ENCODE results near the gene HIF1A. TPM values are rescaled to one million over a fixed set of nuclear protein-coding genes. Genes with fewer than 3 reads are reported as not detected.

Gene HIF1A
- total and polyA plus RNA-seq, 2 donors from 2014 or later: 57.8 to 358 TPM

- intact Hi-C loops (cut with DNase I): no loop called here
- H3K36me3 ChIP-seq (ENCODE audit: control insufficient read depth in 2 of 3, insufficient read depth in 3 of 3, low read length in 3 of 3): no peaks in the 10 kb centered on the region
- no peak for FAIRE-seq
Measured at GRCh38 chr14:61668282-61668681, 27.0 kb upstream of the HIF1A start.

GRCh38 chr14:61670576-61670975 is 24.7 kb upstream of the HIF1A start:
- Histone ChIP-seq H3K9me3 (ENCODE audit: control insufficient read depth in 2 of 3, insufficient read depth in 1 of 3, low read length in 3 of 3) (no peaks in the 10 kb centered on the region), H3K27me3 (ENCODE audit: control insufficient read depth, insufficient read depth, low read length) (no peaks in the 10 kb centered on the region), H3K9ac (ENCODE audit: low read length in 3 of 3) (no peak overlapping the region), H3K27ac (ENCODE audit: low read depth in 2 of 2, low read length in 2 of 2) (no peak overlapping the region), H3K4me1 (ENCODE audit: control insufficient read depth in 2 of 3, insufficient read depth in 2 of 3, low read depth in 1 of 3, low read length in 3 of 3) (peaks cover 0 to 5% (median 3%) of the 10 kb centered on the region in 3 donors), H3K4me3 (ENCODE audit: low read length in 3 of 3) (no peak overlapping the region), H3K36me3 (ENCODE audit: control insufficient read depth in 2 of 3, insufficient read depth in 3 of 3, low read length in 3 of 3) (no peaks in the 10 kb centered on the region)
- no peak for TF ChIP-seq CTCF (IDR thresholded peaks at IDR 0.05; ENCODE audit: borderline replicate concordance, extremely low read depth, insufficient read depth)
- FAIRE-seq (no peak), DNase-seq (no peak)
- intact Hi-C loops (cut with DNase I): no loop called here

More at GRCh38 chr14:61668282-61668681, 27.0 kb upstream of the HIF1A start:
- H3K27me3 ChIP-seq (ENCODE audit: control insufficient read depth, insufficient read depth, low read length): no peaks in the 10 kb centered on the region
- DNase-seq: no peak
- H3K9ac ChIP-seq (ENCODE audit: low read length in 3 of 3): no peak overlapping the region
- no peak overlapping the region for H3K4me3 ChIP-seq (ENCODE audit: low read length in 3 of 3)
- H3K27ac ChIP-seq (ENCODE audit: low read depth in 2 of 2, low read length in 2 of 2): no peak overlapping the region
- no peak for TF ChIP-seq CTCF (IDR thresholded peaks at IDR 0.05; ENCODE audit: borderline replicate concordance, extremely low read depth, insufficient read depth)
- H3K4me1 ChIP-seq (ENCODE audit: control insufficient read depth in 2 of 3, insufficient read depth in 2 of 3, low read depth in 1 of 3, low read length in 3 of 3): peaks cover 0 to 5% (median 3%) of the 10 kb centered on the region in 3 donors
- no peaks in the 10 kb centered on the region for H3K9me3 ChIP-seq (ENCODE audit: control insufficient read depth in 2 of 3, insufficient read depth in 1 of 3, low read length in 3 of 3)

- DNase-seq (no peak), FAIRE-seq (no peak)
- no peak overlapping the region for H3K9ac ChIP-seq (ENCODE audit: low read length in 3 of 3)
- H3K9me3 ChIP-seq (ENCODE audit: control insufficient read depth in 2 of 3, insufficient read depth in 1 of 3, low read length in 3 of 3): no peaks in the 10 kb centered on the region
- H3K27ac ChIP-seq (ENCODE audit: low read depth in 2 of 2, low read length in 2 of 2): peak overlapping the region in 1 of 2 donors; percentile 37
- intact Hi-C loops (cut with DNase I): no loop called here
- H3K36me3 ChIP-seq (ENCODE audit: control insufficient read depth in 2 of 3, insufficient read depth in 3 of 3, low read length in 3 of 3): no peaks in the 10 kb centered on the region
- no peak for TF ChIP-seq CTCF (IDR thresholded peaks at IDR 0.05; ENCODE audit: borderline replicate concordance, extremely low read depth, insufficient read depth)
- no peaks in the 10 kb centered on the region for H3K27me3 ChIP-seq (ENCODE audit: control insufficient read depth, insufficient read depth, low read length)
- H3K4me3 ChIP-seq (ENCODE audit: low read length in 3 of 3): peak overlapping the region in 1 of 3 donors; percentile 6
- peaks cover 0 to 5% (median 3%) of the 10 kb centered on the region in 3 donors for H3K4me1 ChIP-seq (ENCODE audit: control insufficient read depth in 2 of 3, insufficient read depth in 2 of 3, low read depth in 1 of 3, low read length in 3 of 3)
Measured at GRCh38 chr14:61671082-61671481, 24.2 kb upstream of the HIF1A start.

- no peak for TF ChIP-seq CTCF (IDR thresholded peaks at IDR 0.05; ENCODE audit: borderline replicate concordance, extremely low read depth, insufficient read depth)
- intact Hi-C loops (cut with DNase I): no loop called here
- no peak for FAIRE-seq
Measured at GRCh38 chr14:61672796-61673195, 22.5 kb upstream of the HIF1A start.

More at GRCh38 chr14:61672796-61673195, 22.5 kb upstream of the HIF1A start:
- H3K36me3 ChIP-seq (ENCODE audit: control insufficient read depth in 2 of 3, insufficient read depth in 3 of 3, low read length in 3 of 3): no peaks in the 10 kb centered on the region
- peaks cover 0 to 5% (median 3%) of the 10 kb centered on the region in 3 donors for H3K4me1 ChIP-seq (ENCODE audit: control insufficient read depth in 2 of 3, insufficient read depth in 2 of 3, low read depth in 1 of 3, low read length in 3 of 3)
- H3K27ac ChIP-seq (ENCODE audit: low read depth in 2 of 2, low read length in 2 of 2): no peak overlapping the region
- H3K9ac ChIP-seq (ENCODE audit: low read length in 3 of 3): no peak overlapping the region
- no peaks in the 10 kb centered on the region for H3K9me3 ChIP-seq (ENCODE audit: control insufficient read depth in 2 of 3, insufficient read depth in 1 of 3, low read length in 3 of 3)
- H3K27me3 ChIP-seq (ENCODE audit: control insufficient read depth, insufficient read depth, low read length): no peaks in the 10 kb centered on the region
- no peak for DNase-seq
- no peak overlapping the region for H3K4me3 ChIP-seq (ENCODE audit: low read length in 3 of 3)

Measured in kidney (tissue), 14 donors.